Bronchial epithelial cell (primary cell): ENCODE results near the gene SFXN5. TPM values are rescaled to one million over a fixed set of nuclear protein-coding genes. Genes with fewer than 3 reads are reported as not detected.

Experiments
- DNase-seq: peaks from one replicate; pipeline ENCODE4 v3.0.0-alpha.2; 2010; ENCODE audit warnings: low read depth
- FAIRE-seq: peaks from 2 replicates; lab custom pipeline; 2011; peaks lifted over from hg19 to GRCh38; lab: Jason Lieb, UNC
- H3K27me3 ChIP-seq: 2 replicates; pipeline ENCODE4 v1.5.1; 2011; ENCODE audit warnings: low read length; ENCODE audit not compliant: control insufficient read depth, insufficient read depth
- H3K36me3 ChIP-seq: 2 replicates; pipeline ENCODE4 v1.5.1; 2011; ENCODE audit warnings: low read length; ENCODE audit not compliant: control insufficient read depth, insufficient read depth
- H3K4me3 ChIP-seq: 2 replicates; pipeline ENCODE4 v1.5.1; 2011; ENCODE audit warnings: mild to moderate bottlenecking, low read depth, low read length, control low read depth
- total RNA-seq: library from RNA; depleted of rRNA; stranded (reverse); fragments of >200 nt; gene quantifications from 2 replicates; pipeline ENCODE4 v1.2.1, GENCODE V29; 2014
- TF ChIP-seq, protein P1 (sequence below): IDR thresholded peaks from 2 replicates; pipeline ENCODE4 v1.5.1; 2011; ENCODE audit warnings: mild to moderate bottlenecking, moderate library complexity, low read length, control low read depth, inconsistent platforms; ENCODE audit not compliant: insufficient read depth, severe bottlenecking

SFXN5 gene
- total RNA-seq, 1 donor from 2014 or later: 5.3 TPM

DNA sequence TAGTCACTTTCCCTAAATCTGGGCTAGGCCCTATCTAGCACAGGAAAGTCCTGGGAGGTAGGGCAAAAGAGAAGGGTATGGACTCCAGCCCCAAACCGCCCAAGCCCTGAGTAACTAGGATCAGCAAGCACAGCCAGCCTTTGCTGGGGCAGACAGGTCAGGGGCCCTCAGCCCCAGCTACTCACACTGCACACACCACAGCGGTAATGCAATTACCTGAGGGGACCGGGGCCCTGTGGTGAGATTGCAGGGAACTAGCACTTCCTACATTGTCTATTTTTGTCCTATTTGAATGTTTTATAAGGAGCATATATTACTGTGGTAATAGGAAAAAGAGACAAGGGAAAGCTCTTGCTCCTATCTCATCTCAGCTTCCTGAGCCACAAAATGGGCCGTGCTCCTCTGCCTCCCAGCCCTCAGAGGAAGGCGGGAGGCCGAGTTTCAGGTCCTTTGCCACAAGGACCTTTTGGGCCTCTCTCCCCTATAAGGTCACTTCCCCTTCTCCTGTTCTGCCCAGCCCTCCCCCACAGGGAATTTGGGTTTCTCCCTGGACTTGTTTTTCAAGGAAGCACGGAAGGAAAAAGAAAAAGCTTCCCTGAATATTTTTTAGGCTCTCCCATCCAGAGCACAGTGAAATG is 20.8 kb upstream of the SFXN5 start:
- FAIRE-seq (no peak), DNase-seq (no peak)
- H3K36me3 ChIP-seq: peaks cover 7% of the 10 kb centered on the region
- no peak overlapping the region for H3K4me3 ChIP-seq
- TF ChIP-seq, protein P1, sequence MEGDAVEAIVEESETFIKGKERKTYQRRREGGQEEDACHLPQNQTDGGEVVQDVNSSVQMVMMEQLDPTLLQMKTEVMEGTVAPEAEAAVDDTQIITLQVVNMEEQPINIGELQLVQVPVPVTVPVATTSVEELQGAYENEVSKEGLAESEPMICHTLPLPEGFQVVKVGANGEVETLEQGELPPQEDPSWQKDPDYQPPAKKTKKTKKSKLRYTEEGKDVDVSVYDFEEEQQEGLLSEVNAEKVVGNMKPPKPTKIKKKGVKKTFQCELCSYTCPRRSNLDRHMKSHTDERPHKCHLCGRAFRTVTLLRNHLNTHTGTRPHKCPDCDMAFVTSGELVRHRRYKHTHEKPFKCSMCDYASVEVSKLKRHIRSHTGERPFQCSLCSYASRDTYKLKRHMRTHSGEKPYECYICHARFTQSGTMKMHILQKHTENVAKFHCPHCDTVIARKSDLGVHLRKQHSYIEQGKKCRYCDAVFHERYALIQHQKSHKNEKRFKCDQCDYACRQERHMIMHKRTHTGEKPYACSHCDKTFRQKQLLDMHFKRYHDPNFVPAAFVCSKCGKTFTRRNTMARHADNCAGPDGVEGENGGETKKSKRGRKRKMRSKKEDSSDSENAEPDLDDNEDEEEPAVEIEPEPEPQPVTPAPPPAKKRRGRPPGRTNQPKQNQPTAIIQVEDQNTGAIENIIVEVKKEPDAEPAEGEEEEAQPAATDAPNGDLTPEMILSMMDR: no peak
- H3K27me3 ChIP-seq: no peaks in the 10 kb centered on the region

DNA sequence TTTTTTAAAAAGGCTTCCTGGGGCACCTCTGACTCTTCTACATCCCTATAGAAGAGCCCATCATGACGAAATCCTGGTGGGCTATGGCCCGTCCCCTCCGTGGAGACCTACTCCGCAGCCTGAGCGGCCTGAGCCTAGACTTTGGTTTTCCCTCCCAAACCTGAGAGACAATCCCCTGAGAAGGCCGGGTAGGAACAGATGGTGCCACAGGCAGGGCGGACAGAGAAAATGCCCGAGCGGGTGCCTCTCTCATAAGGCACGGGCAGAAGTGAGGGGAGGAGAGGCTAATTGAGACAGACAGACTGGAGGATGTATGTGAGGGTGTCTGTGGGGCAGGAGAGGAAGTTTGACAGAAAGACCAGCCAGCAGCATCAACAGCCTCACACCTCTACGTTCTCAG is 20.2 kb upstream of the SFXN5 start:
- Histone ChIP-seq H3K4me3 (no peak overlapping the region), H3K27me3 (no peaks in the 10 kb centered on the region), H3K36me3 (peaks cover 10% of the 10 kb centered on the region)
- TF ChIP-seq, protein P1: no peak
- DNase-seq: no peak
- no peak for FAIRE-seq

DNA sequence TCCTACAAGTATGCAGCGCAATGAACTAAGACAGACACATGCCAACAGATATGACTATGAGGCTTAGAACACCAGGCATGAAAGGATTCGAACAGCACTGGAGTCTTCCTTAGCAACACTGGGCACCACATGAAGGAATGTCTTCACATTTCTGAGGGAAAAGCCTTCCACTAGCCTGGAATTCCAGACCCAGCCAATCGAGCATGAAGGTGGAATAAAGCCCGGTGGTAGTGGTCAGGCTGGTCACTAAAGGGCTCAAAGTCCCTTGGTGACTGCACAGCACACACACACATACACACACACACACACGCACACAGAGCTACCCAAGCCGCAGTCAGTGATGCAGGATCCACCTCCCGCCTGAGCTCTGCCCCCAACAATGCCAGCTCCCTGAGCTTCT is 19.7 kb upstream of the SFXN5 start:
- H3K36me3 ChIP-seq: peaks cover 11% of the 10 kb centered on the region
- FAIRE-seq: no peak
- TF ChIP-seq, protein P1: no peak
- no peak for DNase-seq
- no peaks in the 10 kb centered on the region for H3K27me3 ChIP-seq
- H3K4me3 ChIP-seq: no peak overlapping the region

DNA sequence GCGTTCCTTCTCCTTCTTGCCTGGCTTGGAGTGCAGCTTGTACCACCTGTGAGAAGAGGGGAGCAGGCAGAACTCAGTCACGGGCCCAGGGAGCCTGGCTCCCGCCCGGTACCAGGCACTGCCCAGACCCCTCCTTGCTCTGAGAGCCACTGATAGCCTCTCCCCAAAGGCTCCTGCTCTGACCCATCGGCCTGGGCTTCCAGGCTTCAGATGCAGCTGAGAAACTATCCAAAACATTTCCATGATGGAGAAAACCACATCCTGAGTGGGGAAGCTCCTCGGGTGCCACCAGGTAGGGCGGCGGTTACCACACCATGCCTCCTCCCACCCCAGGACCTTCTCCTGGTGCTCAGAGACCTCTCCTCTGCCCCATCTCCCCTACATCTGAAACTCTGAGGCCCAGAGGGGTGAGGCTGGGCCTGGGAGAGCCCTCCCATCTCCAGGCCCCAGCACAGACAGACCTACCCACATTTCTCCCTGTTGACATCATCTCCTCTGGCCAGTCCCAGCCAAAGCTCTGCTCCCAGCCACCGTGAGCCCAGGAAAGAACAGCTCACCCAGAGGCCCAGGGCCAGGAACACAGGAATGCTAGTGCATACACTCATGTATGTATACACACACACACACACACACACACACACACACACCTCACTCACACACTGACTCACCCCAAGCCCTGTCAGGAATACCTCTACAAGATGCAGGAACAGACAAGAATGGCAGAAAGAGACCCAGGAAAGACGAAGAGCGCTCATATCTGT is 17.9 kb upstream of the SFXN5 start:
- Histone ChIP-seq H3K27me3 (no peaks in the 10 kb centered on the region), H3K36me3 (peaks cover 15% of the 10 kb centered on the region), H3K4me3 (no peak overlapping the region)
- TF ChIP-seq, protein P1: no peak
- FAIRE-seq (peak; percentile 83), DNase-seq (peak; percentile 99)

DNA sequence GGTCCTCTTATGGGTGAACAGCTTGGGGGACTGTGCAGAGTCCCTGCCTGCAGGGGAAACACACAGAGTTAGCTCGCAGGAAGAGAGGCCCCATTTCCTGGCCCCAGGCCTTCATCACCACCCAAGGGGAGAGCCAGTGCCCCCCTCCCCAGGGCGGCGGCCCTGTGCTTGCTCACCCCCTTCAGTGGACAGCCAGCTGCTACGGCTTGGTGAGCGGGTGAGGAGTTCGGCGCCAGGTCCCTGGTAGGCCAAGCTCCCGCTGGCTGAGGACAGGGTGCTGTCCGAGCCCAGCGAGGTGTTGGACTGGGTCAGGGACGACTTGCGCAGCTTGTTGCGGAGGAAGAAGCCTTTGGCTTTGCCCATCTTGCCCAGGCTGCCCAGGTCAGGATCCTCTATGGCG is 17.2 kb upstream of the SFXN5 start:
- FAIRE-seq (no peak), DNase-seq (no peak)
- H3K36me3 ChIP-seq: peaks cover 15% of the 10 kb centered on the region
- no peak overlapping the region for H3K4me3 ChIP-seq
- TF ChIP-seq, protein P1: no peak
- no peaks in the 10 kb centered on the region for H3K27me3 ChIP-seq

DNA sequence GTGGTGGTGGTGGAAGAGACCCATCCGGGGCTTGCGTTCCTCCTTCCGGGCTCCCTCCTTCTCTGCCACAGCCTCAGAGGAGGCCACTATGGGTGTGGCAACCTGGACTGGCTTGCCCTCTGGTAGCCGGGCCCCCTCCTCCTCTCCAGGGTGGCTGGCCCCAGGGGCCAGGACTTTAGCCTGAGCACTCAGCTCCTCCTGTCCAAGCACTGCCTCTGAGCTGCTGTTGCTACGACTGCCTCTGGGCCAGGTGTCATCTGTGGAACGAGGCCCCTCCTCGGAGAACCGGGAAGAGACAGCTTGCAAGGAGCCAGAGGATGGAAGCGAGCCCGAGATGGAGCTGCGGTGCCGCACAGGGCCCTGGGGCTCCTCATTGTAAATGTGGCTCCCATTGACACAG is 16.7 kb upstream of the SFXN5 start:
- TF ChIP-seq, protein P1: no peak
- FAIRE-seq (no peak), DNase-seq (no peak)
- H3K27me3 ChIP-seq: no peaks in the 10 kb centered on the region
- H3K36me3 ChIP-seq: peaks cover 15% of the 10 kb centered on the region
- no peak overlapping the region for H3K4me3 ChIP-seq
